HG03135 (cell line): Measurements from ENCODE around the gene C18orf63.
A peak's percentile ranks its signal among the peaks of the same experiment; 100 is the strongest.

Source experiments
- ATAC-seq: cut with Tn5 transposase; IDR thresholded peaks from one replicate; pipeline ENCODE4 v1.9.1; 2021; ENCODE audit warnings: mild to moderate bottlenecking, moderate library complexity; ENCODE audit not compliant: unreplicated experiment

The C18orf63 gene

GRCh38 chr18:74402806-74403433 is 87.3 kb downstream of the C18orf63 start:
- ATAC-seq: no peak

- peak; percentile 61 for ATAC-seq
Measured at GRCh38 chr18:74407888-74408287, 92.2 kb downstream of the C18orf63 start.
